HG03175 (cell line): ENCODE data around the gene RNF10.
"Not testable (repeated sequence)": the region's sequence is repeated elsewhere in the genome, so short reads cannot be mapped to it uniquely, and the experiment has no call there.

ENCODE experiments used
- ATAC-seq: cut with Tn5 transposase; IDR thresholded peaks from one replicate; pipeline ENCODE4 v1.9.1; 2021; ENCODE audit warnings: mild to moderate bottlenecking, moderate library complexity; ENCODE audit not compliant: unreplicated experiment

The RNF10 gene

GRCh38 chr12:120610560-120610959 is 76.4 kb downstream of the RNF10 start:
- no peak for ATAC-seq

DNA sequence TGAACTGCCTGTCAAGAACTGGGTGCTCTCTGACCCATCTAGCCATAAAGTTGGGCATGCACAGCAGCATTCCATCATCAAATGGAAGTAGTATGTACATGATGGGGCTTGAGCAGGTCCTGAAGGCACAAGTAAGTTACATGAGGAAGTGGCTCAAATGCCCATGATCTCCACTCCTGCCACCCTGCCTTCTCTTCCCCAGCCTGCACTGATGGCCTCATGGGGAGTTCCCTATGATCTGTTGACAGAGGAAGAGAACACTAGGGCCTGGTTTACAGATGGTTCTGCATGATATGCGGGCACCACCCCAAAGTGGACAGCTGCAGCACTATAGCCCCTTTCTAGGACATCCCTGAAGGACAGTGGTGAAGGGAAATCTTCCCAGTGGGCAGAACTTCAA is 77.4 kb downstream of the RNF10 start:
- ATAC-seq = not testable (repeated sequence)

DNA sequence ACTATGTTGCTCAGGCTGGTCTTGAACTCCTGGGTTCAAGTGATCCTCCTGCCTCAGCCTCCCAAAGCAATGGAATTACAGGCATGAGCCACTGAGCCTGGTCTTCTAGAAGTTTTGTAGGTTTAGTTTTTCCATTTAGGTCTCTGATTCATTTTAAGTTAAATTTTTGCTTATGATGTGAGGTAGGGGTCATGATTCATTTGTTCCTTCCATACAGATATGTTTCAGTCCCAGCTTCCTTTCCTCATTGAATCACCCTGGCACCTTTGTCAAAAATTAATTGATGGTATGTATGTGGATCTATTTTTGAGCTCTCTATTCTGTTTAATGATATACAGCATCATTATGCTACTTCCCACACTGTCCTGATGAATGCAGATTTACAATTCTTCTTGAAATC is 80.7 kb downstream of the RNF10 start:
- ATAC-seq = no peak

DNA sequence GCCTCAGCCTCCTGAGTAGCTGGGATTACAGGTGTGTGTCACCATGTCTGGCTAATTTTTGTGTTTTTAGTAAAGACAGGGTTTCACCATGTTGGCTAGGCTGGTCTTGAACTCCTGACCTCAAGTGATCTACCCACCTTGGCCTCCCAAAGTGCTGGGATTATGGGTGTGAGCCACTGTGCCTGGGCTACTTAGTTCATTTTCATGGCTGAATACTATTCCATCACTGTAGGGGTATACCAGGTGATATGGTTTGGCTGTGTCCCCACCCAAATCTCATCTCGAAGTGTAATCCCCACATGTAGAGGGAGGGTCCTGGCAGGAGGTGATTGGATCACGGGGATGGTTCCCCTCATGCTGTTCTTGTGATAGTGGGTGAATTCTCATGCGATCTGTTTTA is 83.0 kb downstream of the RNF10 start:
- ATAC-seq = not testable (repeated sequence)

DNA sequence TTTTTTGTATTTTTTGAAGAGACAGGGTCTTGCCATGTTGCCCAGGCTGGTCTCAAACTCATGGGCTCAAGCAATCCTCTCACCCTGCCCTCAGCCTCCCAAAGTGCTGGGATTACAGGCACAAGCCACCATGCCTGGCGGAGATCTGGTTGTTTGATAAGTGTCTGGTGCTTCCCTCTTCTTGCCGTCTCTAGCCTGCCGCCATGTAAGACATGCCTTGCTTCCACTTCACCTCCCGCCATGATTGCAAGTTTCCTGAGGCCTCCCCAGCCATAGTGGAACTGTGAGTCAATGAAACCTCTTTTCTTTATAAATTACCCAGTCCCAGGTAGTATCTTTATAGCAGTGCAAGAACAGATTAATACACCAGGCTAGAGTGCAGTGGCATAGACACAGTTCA is 83.6 kb downstream of the RNF10 start:
- not testable (repeated sequence) for ATAC-seq

- ATAC-seq = no peak
These were observed 84.9 kb downstream of the RNF10 start for GRCh38 chr12:120618954-120619615.

- ATAC-seq = no peak
These were observed 86.5 kb downstream of the RNF10 start for GRCh38 chr12:120620624-120621023.

DNA sequence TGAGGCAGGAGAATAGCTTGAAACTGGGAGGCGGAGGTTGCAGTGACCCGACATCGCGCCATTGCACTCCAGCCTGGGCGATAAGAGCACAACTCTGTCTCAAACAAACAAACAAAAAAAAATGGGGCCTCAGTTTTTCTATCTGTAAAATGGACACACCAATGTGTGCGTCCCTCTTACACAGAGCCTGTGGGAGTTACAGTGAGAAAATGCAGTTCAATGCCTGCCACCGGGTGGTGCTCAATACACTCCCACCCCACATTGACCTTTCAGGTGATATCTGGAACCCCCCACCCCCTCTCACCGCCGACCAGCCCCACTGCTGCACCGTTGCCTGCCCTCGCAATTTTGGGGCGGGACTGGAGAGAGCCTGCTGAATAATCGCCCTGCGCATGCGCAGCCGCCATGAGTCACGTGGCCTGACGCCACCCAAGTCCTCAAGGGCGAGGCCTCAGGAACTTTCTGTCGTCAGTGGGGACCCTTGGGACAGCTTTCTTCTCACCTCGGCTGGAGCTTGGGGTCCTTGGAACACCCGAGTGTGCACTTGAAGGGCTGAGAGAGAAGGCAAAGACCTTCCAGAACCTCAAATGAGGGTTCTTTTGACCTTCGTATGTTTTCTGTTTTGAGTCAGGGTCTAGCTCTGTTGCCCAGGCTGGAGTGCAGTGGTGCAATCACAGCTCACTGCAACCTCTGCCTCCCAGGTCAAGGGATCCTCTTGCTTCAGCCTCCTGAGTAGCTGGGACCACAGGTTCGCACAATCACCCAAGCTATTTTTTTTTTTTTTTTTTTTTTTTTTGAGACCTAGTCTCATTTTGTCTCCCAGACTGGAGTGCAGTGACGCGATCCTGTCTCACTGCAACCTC is 91.6 kb downstream of the RNF10 start:
- no peak for ATAC-seq
